Astrocyte (in vitro differentiated cells and primary cell): ENCODE results near the gene ANAPC1. TPM values are rescaled to one million over a fixed set of nuclear protein-coding genes. Genes with fewer than 3 reads are reported as not detected.
"Not testable (repeated sequence)": the region's sequence is repeated elsewhere in the genome, so short reads cannot be mapped to it uniquely, and the experiment has no call there.

Experiments
- DNase-seq: peaks from one replicate; pipeline ENCODE4 v3.0.0-alpha.2; 2010; ENCODE audit warnings: low read depth
- FAIRE-seq: peaks from 2 replicates; lab custom pipeline; 2011; peaks lifted over from hg19 to GRCh38; lab: Jason Lieb, UNC
- H2AFZ ChIP-seq: 2 replicates; pipeline ENCODE4 v1.6.0; 2012; ENCODE audit warnings: low read depth, low read length, inconsistent platforms
- H3K27ac ChIP-seq: 2 replicates; pipeline ENCODE4 v1.5.1; 2011; ENCODE audit warnings: low read depth, low read length, inconsistent platforms
- H3K27me3 ChIP-seq: 2 replicates; pipeline ENCODE4 v1.6.0; 2011; ENCODE audit warnings: low read length, inconsistent platforms; ENCODE audit not compliant: insufficient read depth
- H3K36me3 ChIP-seq: 2 replicates; pipeline ENCODE4 v1.5.1; 2011; ENCODE audit warnings: low read length, inconsistent platforms; ENCODE audit not compliant: insufficient read depth
- H3K4me1 ChIP-seq: 2 replicates; pipeline ENCODE4 v1.5.1; 2011; ENCODE audit warnings: low read length, inconsistent platforms; ENCODE audit not compliant: insufficient read depth
- H3K4me2 ChIP-seq: 2 replicates; pipeline ENCODE4 v1.6.0; 2012; ENCODE audit warnings: low read length, inconsistent platforms
- H3K4me3 ChIP-seq: 2 replicates; pipeline ENCODE4 v1.5.1; 2011; ENCODE audit warnings: low read depth, mild to moderate bottlenecking, low read length, inconsistent platforms; ENCODE audit not compliant: insufficient read depth
- H3K79me2 ChIP-seq: 2 replicates; pipeline ENCODE4 v1.6.0; 2012; ENCODE audit warnings: mild to moderate bottlenecking, low read length, inconsistent platforms; ENCODE audit not compliant: insufficient read depth
- H3K9ac ChIP-seq: 2 replicates; pipeline ENCODE4 v1.6.0; 2012; ENCODE audit warnings: mild to moderate bottlenecking, low read length, inconsistent platforms
- H3K9me3 ChIP-seq: 2 replicates; pipeline ENCODE4 v1.5.1; 2012; ENCODE audit warnings: low read depth, mild to moderate bottlenecking, low read length, inconsistent platforms; ENCODE audit not compliant: insufficient read depth
- H4K20me1 ChIP-seq: 2 replicates; pipeline ENCODE4 v1.6.0; 2012; ENCODE audit warnings: low read length, inconsistent platforms; ENCODE audit not compliant: insufficient read depth
- H3K27ac Mint-ChIP-seq: one replicate; pipeline ENCODE4 v1.8.0; 2021; ENCODE audit warnings: mild to moderate bottlenecking, mixed read lengths; ENCODE audit not compliant: unreplicated experiment
- H3K27me3 Mint-ChIP-seq: one replicate; pipeline ENCODE4 v1.8.0; 2021; ENCODE audit warnings: low read depth, mixed read lengths; ENCODE audit not compliant: unreplicated experiment
- H3K36me3 Mint-ChIP-seq: one replicate; pipeline ENCODE4 v1.8.0; 2021; ENCODE audit warnings: low read depth, mixed read lengths; ENCODE audit not compliant: unreplicated experiment
- H3K4me1 Mint-ChIP-seq: one replicate; pipeline ENCODE4 v1.8.0; 2021; ENCODE audit warnings: low read depth, mixed read lengths; ENCODE audit not compliant: unreplicated experiment
- H3K4me3 Mint-ChIP-seq: one replicate; pipeline ENCODE4 v1.8.0; 2021; ENCODE audit warnings: mild to moderate bottlenecking, moderate library complexity, mixed read lengths; ENCODE audit not compliant: unreplicated experiment
- H3K9me3 Mint-ChIP-seq: one replicate; pipeline ENCODE4 v1.8.0; 2021; ENCODE audit warnings: mild to moderate bottlenecking, mixed read lengths; ENCODE audit not compliant: unreplicated experiment
- total RNA-seq: library from RNA; stranded (reverse); gene quantifications from 2 replicates; pipeline ENCODE4 v1.2.1, GENCODE V29; 2021

ANAPC1 gene
- total RNA-seq, 1 donor from 2014 or later, result 40.7 TPM

GRCh38 chr2:111770916-111771658 lies 112.9 kb downstream of the ANAPC1 start:
- H3K36me3 Mint-ChIP-seq, H3K27ac ChIP-seq, H3K9me3 Mint-ChIP-seq, H3K27me3 Mint-ChIP-seq, H3K27ac Mint-ChIP-seq, H3K27me3 ChIP-seq, H4K20me1 ChIP-seq, H3K9ac ChIP-seq, H3K36me3 ChIP-seq, H3K4me2 ChIP-seq, DNase-seq, H3K4me1 Mint-ChIP-seq, FAIRE-seq, H3K4me3 Mint-ChIP-seq, H3K9me3 ChIP-seq, H3K4me3 ChIP-seq, H2AFZ ChIP-seq, H3K4me1 ChIP-seq, H3K79me2 ChIP-seq: not testable (repeated sequence)

- DNase-seq, H3K4me3 ChIP-seq, H3K27ac Mint-ChIP-seq, H4K20me1 ChIP-seq, H3K9ac ChIP-seq, H3K4me3 Mint-ChIP-seq, FAIRE-seq, H3K27ac ChIP-seq, H3K4me2 ChIP-seq, H3K4me1 Mint-ChIP-seq, H3K27me3 Mint-ChIP-seq, H3K79me2 ChIP-seq, H3K36me3 Mint-ChIP-seq, H3K9me3 ChIP-seq, H3K9me3 Mint-ChIP-seq, H3K27me3 ChIP-seq, H3K36me3 ChIP-seq, H3K4me1 ChIP-seq, H2AFZ ChIP-seq: not testable (repeated sequence)
These were observed 115.5 kb downstream of the ANAPC1 start for GRCh38 chr2:111768266-111769190.

- not testable (repeated sequence) for FAIRE-seq, H3K36me3 ChIP-seq, H3K9ac ChIP-seq, H3K27me3 Mint-ChIP-seq, H3K9me3 ChIP-seq, H3K4me2 ChIP-seq, DNase-seq, H2AFZ ChIP-seq, H3K4me3 Mint-ChIP-seq, H3K4me1 Mint-ChIP-seq, H3K79me2 ChIP-seq, H3K4me1 ChIP-seq, H3K9me3 Mint-ChIP-seq, H3K27me3 ChIP-seq, H3K27ac Mint-ChIP-seq, H4K20me1 ChIP-seq, H3K36me3 Mint-ChIP-seq, H3K27ac ChIP-seq, H3K4me3 ChIP-seq
These were observed 116.9 kb downstream of the ANAPC1 start for GRCh38 chr2:111767087-111767486.

- H3K9me3 ChIP-seq, H4K20me1 ChIP-seq, H3K27ac Mint-ChIP-seq, H3K4me1 Mint-ChIP-seq, H3K9me3 Mint-ChIP-seq, DNase-seq, H3K27me3 Mint-ChIP-seq, FAIRE-seq, H3K27me3 ChIP-seq, H3K79me2 ChIP-seq, H3K4me3 Mint-ChIP-seq, H3K4me3 ChIP-seq, H3K4me2 ChIP-seq, H3K4me1 ChIP-seq, H3K36me3 Mint-ChIP-seq, H2AFZ ChIP-seq, H3K36me3 ChIP-seq, H3K9ac ChIP-seq, H3K27ac ChIP-seq: not testable (repeated sequence)
These were observed 117.7 kb downstream of the ANAPC1 start for GRCh38 chr2:111766295-111766694.

GRCh38 chr2:111764151-111764550 lies 119.8 kb downstream of the ANAPC1 start:
- not testable (repeated sequence) for H4K20me1 ChIP-seq, H3K4me1 Mint-ChIP-seq, H3K27me3 ChIP-seq, H3K4me2 ChIP-seq, H3K4me1 ChIP-seq, H2AFZ ChIP-seq, H3K4me3 ChIP-seq, H3K9me3 Mint-ChIP-seq, H3K27ac Mint-ChIP-seq, DNase-seq, H3K27me3 Mint-ChIP-seq, FAIRE-seq, H3K36me3 ChIP-seq, H3K36me3 Mint-ChIP-seq, H3K79me2 ChIP-seq, H3K9ac ChIP-seq, H3K27ac ChIP-seq, H3K9me3 ChIP-seq, H3K4me3 Mint-ChIP-seq
